Smooth muscle cell (in vitro differentiated cells): ENCODE results near the gene TRMT1L. TPM values are rescaled to one million over a fixed set of nuclear protein-coding genes. Genes with fewer than 3 reads are reported as not detected.
A peak's percentile ranks its signal among the peaks of the same experiment; 100 is the strongest.

Source experiments
- DNase-seq: peaks from one replicate; lab custom pipeline; 2025; ENCODE audit not compliant: unreplicated experiment; lab: John Stamatoyannopoulos, UW
- H2AFZ ChIP-seq: fragments of 200-600 bp; sonication (generic); 2 replicates; pipeline ENCODE4 v1.6.0; 2016; ENCODE audit warnings: antibody characterized with exemption, low read depth, mild to moderate bottlenecking
- H3F3A ChIP-seq: fragments of 200-600 bp; sonication (generic); 2 replicates; pipeline ENCODE4 v1.6.0; 2017; ENCODE audit warnings: antibody characterized with exemption, low read depth
- H3K27ac ChIP-seq: fragments of 200-600 bp; sonication (generic); 2 replicates; pipeline ENCODE4 v1.5.1; 2016; ENCODE audit warnings: low read depth, mild to moderate bottlenecking
- H3K27me3 ChIP-seq: fragments of 200-600 bp; sonication (generic); 2 replicates; pipeline ENCODE4 v1.6.1; 2016; ENCODE audit warnings: low read depth, mild to moderate bottlenecking
- H3K36me3 ChIP-seq: fragments of 200-600 bp; sonication (generic); 2 replicates; pipeline ENCODE4 v1.5.1; 2016; ENCODE audit warnings: low read depth
- H3K4me1 ChIP-seq: fragments of 200-600 bp; sonication (generic); 2 replicates; pipeline ENCODE4 v1.5.1; 2016; ENCODE audit warnings: low read depth
- H3K4me2 ChIP-seq: fragments of 200-600 bp; sonication (generic); 2 replicates; pipeline ENCODE4 v1.6.0; 2016; ENCODE audit warnings: mild to moderate bottlenecking
- H3K4me3 ChIP-seq: fragments of 200-600 bp; sonication (generic); 2 replicates; pipeline ENCODE4 v1.5.1; 2016; ENCODE audit warnings: mild to moderate bottlenecking
- H3K79me2 ChIP-seq: fragments of 200-600 bp; sonication (generic); 2 replicates; pipeline ENCODE4 v1.6.0; 2016; ENCODE audit warnings: low read depth, mild to moderate bottlenecking
- H3K9ac ChIP-seq: fragments of 200-600 bp; sonication (generic); 2 replicates; pipeline ENCODE4 v1.6.0; 2016; ENCODE audit warnings: low read depth
- H3K9me3 ChIP-seq: fragments of 200-600 bp; sonication (generic); replicated peaks from 2 replicates; pipeline ENCODE4 v1.5.1; 2016; ENCODE audit warnings: low read depth
- H4K20me1 ChIP-seq: fragments of 200-600 bp; sonication (generic); 2 replicates; pipeline ENCODE4 v1.6.0; 2016; ENCODE audit warnings: low read depth
- WGBS: methylation state at CpG from one replicate; pipeline ENCODE4 v1.1.7; 2016; ENCODE audit warnings: low lambda C conversion rate; 5-methylcytosine and 5-hydroxymethylcytosine counted together
- polyA plus RNA-seq: library from polyadenylated mRNA; unstranded; fragments of >200 nt; fragmentation: Nextera tagmentation; extraction: Ambion mirVana; gene quantifications from 2 replicates; pipeline ENCODE4 v1.2.1, GENCODE V29; 2016
- total RNA-seq: library from RNA; depleted of rRNA; stranded (reverse); fragments of >200 nt; gene quantifications from 2 replicates; pipeline ENCODE4 v1.2.3, GENCODE V29; 2014
- TF ChIP-seq, protein P1 (sequence below): fragments of 200-600 bp; sonication (generic); IDR thresholded peaks from 2 replicates; pipeline ENCODE4 v1.5.1; 2017; ENCODE audit warnings: borderline replicate concordance, mild to moderate bottlenecking, antibody characterized with exemption; ENCODE audit not compliant: insufficient read depth, poor library complexity, severe bottlenecking

Gene TRMT1L
- total and polyA plus RNA-seq, 2 experiments from 2014 or later = 17.2 to 40.1 TPM

DNA sequence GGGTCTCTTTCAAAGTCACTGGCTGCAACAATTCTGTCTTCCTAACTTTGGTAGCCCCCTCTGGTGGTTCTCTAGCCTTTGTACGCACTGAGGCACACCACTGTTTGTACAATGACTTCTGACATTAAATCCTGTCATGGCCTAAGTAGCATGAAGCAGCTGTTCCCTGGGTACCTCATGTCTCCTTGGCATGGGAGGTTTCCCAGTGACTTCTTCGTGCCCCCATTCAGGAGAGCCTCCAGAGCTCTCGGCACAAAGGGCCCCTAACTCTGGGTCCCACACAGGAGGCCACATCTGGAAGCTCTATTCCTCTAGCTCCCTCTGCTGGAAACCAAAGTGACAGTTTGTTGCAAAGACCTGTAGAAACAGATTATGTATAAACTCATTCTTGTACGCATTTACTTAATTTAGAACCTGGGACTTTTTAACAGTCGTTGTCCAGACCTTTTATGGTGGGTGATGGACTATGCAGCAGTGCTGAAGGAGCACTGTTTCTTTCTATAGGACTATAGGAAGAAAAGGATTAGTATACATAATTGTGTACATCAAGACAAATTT, 13.6 kb upstream of the TRMT1L start:
- DNase-seq = no peak
- H2AFZ ChIP-seq = peak overlapping the region; percentile 19

DNA sequence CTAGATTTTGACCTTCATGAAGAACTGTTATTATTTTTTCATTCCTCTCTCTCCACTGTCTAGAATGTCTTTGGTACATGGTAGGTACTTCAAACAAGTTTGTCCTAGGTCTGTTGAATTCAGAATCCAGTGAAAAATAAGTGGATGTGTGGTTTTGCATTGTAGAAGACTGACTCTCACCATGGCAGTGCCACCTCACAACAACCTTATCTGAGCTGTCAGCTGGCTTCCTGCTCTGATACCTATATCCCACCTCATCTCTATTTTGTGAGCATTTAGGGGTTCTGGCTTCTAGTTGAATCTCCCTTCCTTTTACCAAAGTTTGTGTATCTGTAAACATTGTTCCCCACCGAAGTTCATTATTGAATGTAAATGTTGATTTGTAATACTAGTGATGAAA, 9.4 kb upstream of the TRMT1L start:
- Histone ChIP-seq H3F3A (no peaks in the 10 kb centered on the region), H3K9me3 (no peaks in the 10 kb centered on the region), H3K36me3 (no peaks in the 10 kb centered on the region), H3K79me2 (no peaks in the 10 kb centered on the region), H2AFZ (no peak overlapping the region), H3K9ac (no peak overlapping the region), H3K4me3 (no peak overlapping the region), H3K4me1 (no peaks in the 10 kb centered on the region), H3K4me2 (no peak overlapping the region), H4K20me1 (no peaks in the 10 kb centered on the region), H3K27me3 (no peaks in the 10 kb centered on the region), H3K27ac (no peak overlapping the region)
- DNase-seq = no peak
- 90% methylated on average over 1 of the region's 1 CpG for WGBS
- TF ChIP-seq, protein P1, sequence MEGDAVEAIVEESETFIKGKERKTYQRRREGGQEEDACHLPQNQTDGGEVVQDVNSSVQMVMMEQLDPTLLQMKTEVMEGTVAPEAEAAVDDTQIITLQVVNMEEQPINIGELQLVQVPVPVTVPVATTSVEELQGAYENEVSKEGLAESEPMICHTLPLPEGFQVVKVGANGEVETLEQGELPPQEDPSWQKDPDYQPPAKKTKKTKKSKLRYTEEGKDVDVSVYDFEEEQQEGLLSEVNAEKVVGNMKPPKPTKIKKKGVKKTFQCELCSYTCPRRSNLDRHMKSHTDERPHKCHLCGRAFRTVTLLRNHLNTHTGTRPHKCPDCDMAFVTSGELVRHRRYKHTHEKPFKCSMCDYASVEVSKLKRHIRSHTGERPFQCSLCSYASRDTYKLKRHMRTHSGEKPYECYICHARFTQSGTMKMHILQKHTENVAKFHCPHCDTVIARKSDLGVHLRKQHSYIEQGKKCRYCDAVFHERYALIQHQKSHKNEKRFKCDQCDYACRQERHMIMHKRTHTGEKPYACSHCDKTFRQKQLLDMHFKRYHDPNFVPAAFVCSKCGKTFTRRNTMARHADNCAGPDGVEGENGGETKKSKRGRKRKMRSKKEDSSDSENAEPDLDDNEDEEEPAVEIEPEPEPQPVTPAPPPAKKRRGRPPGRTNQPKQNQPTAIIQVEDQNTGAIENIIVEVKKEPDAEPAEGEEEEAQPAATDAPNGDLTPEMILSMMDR = no peak

More for the DNA sequence above, 13.6 kb upstream of the TRMT1L start:
- TF ChIP-seq, protein P1 = peak; percentile 74
- Histone ChIP-seq H3K27me3 (no peaks in the 10 kb centered on the region), H3K79me2 (no peaks in the 10 kb centered on the region), H3K9me3 (no peaks in the 10 kb centered on the region), H4K20me1 (no peaks in the 10 kb centered on the region), H3K36me3 (no peaks in the 10 kb centered on the region), H3K4me3 (no peak overlapping the region), H3K9ac (no peak overlapping the region), H3K4me2 (peak overlapping the region; percentile 65), H3F3A (peaks cover 1% of the 10 kb centered on the region), H3K4me1 (no peaks in the 10 kb centered on the region), H3K27ac (no peak overlapping the region)
- WGBS = 25% methylated on average over 5 of the region's 5 CpGs

DNA sequence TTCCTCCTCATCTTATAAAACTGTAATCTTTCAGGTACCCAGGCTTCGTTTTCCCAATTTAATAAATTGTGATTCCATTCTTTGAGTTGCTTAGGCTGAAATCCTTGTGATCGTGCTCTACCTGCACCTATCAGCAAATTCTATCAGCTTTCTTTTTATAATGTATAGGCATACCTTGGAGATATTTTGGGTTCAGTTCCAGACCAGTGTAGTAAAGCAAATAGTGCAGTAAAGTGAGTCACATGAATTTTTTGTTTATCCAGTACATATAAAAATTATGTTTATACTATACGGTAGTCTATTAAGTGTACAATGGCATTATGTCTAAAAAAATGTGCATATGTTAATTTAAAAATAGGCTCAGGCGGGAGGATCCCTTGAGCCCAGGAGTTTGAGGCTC, 5.7 kb upstream of the TRMT1L start:
- no peak overlapping the region for H3K27ac ChIP-seq
- peaks cover 5% of the 10 kb centered on the region for H3K4me1 ChIP-seq
- H3K4me2 ChIP-seq = no peak overlapping the region
- H4K20me1 ChIP-seq = no peaks in the 10 kb centered on the region
- no peak overlapping the region for H3K9ac ChIP-seq
- WGBS = 95% methylated on average over 4 of the region's 4 CpGs
- no peak overlapping the region for H3K4me3 ChIP-seq
- H2AFZ ChIP-seq = no peak overlapping the region
- H3K36me3 ChIP-seq = no peaks in the 10 kb centered on the region
- peaks cover 6% of the 10 kb centered on the region for H3K79me2 ChIP-seq
- H3K27me3 ChIP-seq = no peaks in the 10 kb centered on the region
- TF ChIP-seq, protein P1 = no peak
- DNase-seq = no peak
- no peaks in the 10 kb centered on the region for H3K9me3 ChIP-seq
- no peaks in the 10 kb centered on the region for H3F3A ChIP-seq

DNA sequence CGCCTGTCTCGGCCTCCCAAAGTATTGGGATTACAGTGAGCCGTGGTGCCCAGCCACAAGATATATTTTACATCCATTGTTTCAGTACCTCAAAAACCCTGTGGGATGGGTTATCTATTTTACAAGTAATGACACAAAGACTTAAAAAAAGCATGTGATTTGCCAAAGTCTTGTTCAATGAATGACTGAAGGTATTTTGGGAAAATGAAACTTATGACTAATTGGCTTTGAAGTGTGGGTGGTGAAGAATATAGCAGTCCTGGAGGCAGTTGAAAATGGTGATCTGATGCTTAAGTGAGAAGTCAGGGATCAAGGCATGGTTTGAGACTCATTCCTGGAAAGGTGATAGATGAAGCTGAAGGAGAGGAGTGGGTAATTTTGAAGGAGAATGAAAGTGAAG, 3.2 kb upstream of the TRMT1L start:
- TF ChIP-seq, protein P1 = no peak
- H3K9ac ChIP-seq = no peak overlapping the region
- no peak overlapping the region for H2AFZ ChIP-seq
- H3K4me3 ChIP-seq = no peak overlapping the region
- H3K9me3 ChIP-seq = no peaks in the 10 kb centered on the region
- H3K4me1 ChIP-seq = peaks cover 14% of the 10 kb centered on the region
- no peaks in the 10 kb centered on the region for H3F3A ChIP-seq
- H3K4me2 ChIP-seq = no peak overlapping the region
- no peak overlapping the region for H3K27ac ChIP-seq
- H4K20me1 ChIP-seq = peaks cover 3% of the 10 kb centered on the region
- no peaks in the 10 kb centered on the region for H3K36me3 ChIP-seq
- H3K27me3 ChIP-seq = no peaks in the 10 kb centered on the region
- peaks cover 20% of the 10 kb centered on the region for H3K79me2 ChIP-seq
- no peak for DNase-seq
- 83% methylated on average over 3 of the region's 3 CpGs for WGBS
